Epithelial cell of proximal tubule (primary cell): ENCODE results near the gene IL15RA. TPM values are rescaled to one million over a fixed set of nuclear protein-coding genes. Genes with fewer than 3 reads are reported as not detected.
"Not testable (repeated sequence)": the region's sequence is repeated elsewhere in the genome, so short reads cannot be mapped to it uniquely, and the experiment has no call there.

Experiments used
- DNase-seq: peaks from one replicate; pipeline ENCODE4 v3.0.0-alpha.2; 2011; ENCODE audit warnings: low read depth
- H3K4me3 ChIP-seq: 2 replicates; pipeline ENCODE4 v1.5.1; 2011; ENCODE audit warnings: low read depth, mild to moderate bottlenecking, low read length
- total RNA-seq: library from RNA; depleted of rRNA; stranded (reverse); fragments of >200 nt; gene quantifications from 2 replicates; pipeline ENCODE4 v1.2.3, GENCODE V29; 2015
- TF ChIP-seq, protein P1 (sequence below): conservative IDR thresholded peaks from 2 replicates; pipeline ENCODE4 v1.5.1; 2012; ENCODE audit warnings: low read depth, mild to moderate bottlenecking, low read length

The IL15RA gene
- total RNA-seq, 1 donor from 2014 or later: 12.5 TPM

DNA sequence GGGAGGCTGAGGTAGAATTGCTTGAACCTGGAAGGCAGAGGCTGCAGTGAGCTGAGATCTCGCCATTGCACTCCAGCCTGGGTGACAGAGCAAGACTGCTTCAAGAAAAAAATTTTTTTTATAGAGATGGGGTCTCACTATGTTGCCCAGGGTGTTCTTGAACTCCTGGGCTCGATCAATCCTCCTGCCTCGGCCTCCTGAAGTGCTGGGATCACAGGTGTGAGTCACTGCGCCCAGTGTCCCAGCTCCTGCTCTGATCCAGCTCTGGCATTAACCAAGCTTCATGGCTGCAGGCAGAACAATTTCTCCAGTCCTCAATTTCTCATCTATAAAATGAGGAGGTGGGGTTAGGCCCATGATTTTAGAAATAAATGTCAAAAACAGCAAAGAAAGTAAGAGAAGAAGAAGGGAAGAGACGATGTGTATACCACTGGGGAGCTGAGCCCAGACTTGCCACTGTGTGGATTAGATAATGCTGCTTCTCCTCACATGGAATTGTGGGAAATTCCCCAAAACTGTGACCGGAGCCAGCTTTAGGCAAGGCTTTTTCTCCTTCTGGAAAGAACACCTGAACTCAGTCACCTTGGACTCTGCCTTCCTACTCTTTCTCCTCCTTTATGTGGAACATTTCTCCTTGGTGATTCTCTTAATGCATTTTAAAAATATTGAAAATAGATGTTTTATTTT lies 25.5 kb downstream of the IL15RA start:
- DNase-seq: no peak
- H3K4me3 ChIP-seq: no peak overlapping the region
- TF ChIP-seq, protein P1, sequence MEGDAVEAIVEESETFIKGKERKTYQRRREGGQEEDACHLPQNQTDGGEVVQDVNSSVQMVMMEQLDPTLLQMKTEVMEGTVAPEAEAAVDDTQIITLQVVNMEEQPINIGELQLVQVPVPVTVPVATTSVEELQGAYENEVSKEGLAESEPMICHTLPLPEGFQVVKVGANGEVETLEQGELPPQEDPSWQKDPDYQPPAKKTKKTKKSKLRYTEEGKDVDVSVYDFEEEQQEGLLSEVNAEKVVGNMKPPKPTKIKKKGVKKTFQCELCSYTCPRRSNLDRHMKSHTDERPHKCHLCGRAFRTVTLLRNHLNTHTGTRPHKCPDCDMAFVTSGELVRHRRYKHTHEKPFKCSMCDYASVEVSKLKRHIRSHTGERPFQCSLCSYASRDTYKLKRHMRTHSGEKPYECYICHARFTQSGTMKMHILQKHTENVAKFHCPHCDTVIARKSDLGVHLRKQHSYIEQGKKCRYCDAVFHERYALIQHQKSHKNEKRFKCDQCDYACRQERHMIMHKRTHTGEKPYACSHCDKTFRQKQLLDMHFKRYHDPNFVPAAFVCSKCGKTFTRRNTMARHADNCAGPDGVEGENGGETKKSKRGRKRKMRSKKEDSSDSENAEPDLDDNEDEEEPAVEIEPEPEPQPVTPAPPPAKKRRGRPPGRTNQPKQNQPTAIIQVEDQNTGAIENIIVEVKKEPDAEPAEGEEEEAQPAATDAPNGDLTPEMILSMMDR: no peak

DNA sequence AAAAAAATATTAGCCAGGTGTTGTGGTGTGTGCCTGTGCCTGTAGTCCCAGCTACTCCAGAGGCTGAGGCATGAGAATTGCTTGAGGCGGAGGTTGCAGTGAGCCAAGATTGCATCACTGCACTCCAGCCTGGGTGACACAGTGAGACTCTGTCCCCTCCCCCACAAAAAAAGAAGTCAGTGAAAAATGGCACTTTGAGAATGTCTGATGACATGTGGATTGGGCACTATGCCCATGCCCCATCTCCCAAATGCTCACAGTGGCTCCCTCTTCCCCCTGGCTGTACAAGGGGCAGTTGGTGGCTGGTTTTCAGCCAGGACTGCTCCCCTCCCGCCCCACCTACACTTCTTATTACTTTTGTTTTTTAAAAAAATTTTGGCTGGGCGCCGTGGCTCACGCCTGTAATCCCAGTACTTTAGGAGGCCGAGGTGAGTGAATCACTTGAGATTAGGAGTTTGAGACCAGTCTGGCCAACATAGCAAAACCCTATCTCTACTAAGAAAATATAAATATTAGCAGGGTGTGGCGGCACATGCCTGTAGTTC lies 26.1 kb downstream of the IL15RA start:
- TF ChIP-seq, protein P1: no peak
- no peak for DNase-seq
- no peak overlapping the region for H3K4me3 ChIP-seq

- no peak for DNase-seq
- TF ChIP-seq, protein P1: peak; percentile 75
- no peak overlapping the region for H3K4me3 ChIP-seq
These were observed 28.2 kb downstream of the IL15RA start for GRCh38 chr10:5949009-5949759.

GRCh38 chr10:5948208-5948585 lies 29.1 kb downstream of the IL15RA start:
- no peak for DNase-seq
- TF ChIP-seq, protein P1: no peak
- no peak overlapping the region for H3K4me3 ChIP-seq

DNA sequence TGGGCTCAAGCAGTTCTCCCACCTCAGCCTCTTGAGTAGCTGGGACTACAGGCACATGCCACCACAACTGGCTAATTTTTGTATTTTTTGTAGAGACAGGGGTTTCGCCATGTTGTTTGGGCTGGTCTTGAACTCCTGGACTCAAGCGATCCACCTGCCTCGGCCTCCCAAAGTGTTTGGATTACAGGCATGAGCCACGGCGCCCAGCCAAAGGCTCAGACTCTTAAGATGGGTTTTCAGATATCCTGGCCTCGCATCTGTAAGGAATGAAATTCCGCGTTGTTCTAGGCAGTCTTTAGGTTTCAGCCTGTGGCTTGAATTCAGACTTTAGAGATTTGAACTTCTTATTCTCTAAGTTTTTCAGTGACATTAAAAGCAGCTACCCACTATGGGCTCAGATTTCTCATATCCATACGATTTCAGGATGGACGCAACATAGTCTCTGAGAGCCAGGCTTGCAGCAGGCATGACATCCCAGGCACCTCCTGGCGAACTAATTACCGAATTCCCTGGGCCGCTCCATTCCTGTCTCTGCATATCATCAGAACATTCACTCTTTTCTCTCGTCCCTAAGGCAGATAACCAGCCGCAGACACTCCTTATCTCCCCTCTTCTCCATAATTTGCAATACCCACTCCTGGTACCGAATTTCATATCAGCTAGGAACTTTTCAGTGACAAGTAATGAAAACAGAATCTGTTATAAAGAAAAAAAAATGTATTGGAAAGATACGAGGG lies 29.7 kb downstream of the IL15RA start:
- no peak for DNase-seq
- TF ChIP-seq, protein P1: no peak
- no peak overlapping the region for H3K4me3 ChIP-seq

DNA sequence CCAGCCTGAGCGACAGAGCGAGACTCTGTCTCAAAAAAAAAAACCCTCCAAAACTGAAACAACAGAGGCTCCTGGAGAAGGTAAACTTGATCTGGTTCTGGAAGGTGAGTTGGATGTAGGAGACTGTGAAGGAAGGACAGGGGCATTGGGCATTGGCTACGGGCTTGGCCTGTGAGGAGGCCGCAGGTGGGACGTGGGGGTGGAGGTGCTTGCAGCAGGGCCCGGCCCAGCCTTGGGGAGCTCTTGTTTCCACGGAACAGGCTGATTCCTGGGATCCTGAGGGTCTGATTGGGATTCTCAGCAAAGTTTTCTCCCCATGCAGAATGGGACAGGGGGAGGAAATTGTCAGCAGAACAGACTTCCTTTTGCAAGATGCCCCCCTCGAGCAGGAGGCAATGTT lies 30.6 kb downstream of the IL15RA start:
- TF ChIP-seq, protein P1: no peak
- no peak for DNase-seq
- no peak overlapping the region for H3K4me3 ChIP-seq

DNA sequence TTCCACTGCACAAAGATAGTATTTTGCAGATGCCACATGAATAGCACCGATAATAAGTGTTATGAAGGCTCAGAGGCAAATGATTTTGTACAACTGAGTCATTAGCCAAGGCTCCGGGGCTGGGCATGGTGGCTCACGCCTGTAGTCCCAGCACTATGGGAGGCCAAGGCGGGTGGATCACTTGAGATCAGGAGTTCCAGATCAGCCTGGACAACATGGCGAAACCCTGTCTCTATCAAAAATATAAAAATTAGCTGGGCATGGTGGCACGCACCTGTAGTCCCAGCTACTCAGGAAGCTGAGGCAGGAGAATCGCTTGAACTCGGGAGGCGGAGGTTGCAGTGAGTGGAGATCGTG lies 30.9 kb downstream of the IL15RA start:
- H3K4me3 ChIP-seq, DNase-seq: not testable (repeated sequence)
